ENCODE measurements around the gene SLC12A6. TPM values are rescaled to one million over a fixed set of nuclear protein-coding genes. Genes with fewer than 3 reads are reported as not detected.
"Not testable (repeated sequence)": the region's sequence is repeated elsewhere in the genome, so short reads cannot be mapped to it uniquely, and the experiment has no call there.

SLC12A6 gene
- polyA plus RNA-seq, 6 donors from 2014 or later, result 2.7 to 21.2 (median 14.1) TPM

DNA sequence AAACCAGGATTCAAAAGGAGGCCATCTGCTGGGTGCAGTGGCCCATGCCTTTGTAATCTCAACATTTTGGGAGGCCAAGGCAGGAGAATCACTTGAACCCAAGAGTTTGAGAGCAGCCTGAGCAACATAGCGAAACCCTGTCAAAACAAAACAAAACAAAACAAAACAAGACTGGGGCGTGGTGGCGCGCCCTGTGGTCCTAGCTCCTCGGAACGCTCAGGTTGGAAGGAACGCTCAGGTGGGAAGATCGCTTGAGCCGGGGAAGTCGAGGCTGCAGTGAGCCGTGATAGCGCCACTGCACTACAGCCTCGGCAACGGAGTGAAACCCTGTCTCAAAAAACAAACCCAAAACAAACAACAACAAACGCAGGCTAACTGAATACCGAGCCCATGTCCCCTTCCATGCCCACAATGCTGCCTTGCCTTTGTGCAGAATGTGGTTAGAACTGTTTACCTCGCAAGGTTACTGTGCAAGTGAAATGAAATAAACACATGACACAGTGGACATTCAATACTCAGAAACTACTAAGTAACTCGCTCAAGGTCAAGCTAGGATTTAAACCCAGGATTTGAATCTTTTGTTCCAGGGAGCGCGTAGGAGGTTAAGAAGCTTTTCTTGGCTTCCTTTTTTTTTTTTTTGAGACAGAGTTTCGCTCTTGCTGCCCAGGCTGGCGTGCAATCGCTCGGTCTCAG, 113.5 kb downstream of the SLC12A6 start:
- no peak for DNase-seq
- peak overlapping the region; percentile 88 to 100 (median 98) for H3K27ac Mint-ChIP-seq
- no peaks in the 10 kb centered on the region for H3K27me3 Mint-ChIP-seq
- peak overlapping the region; percentile 92 to 99 (median 96) for H3K4me3 Mint-ChIP-seq
- ATAC-seq (ENCODE audit: low read depth in 2 of 2), result peak; percentile 1 to 2
- H3K4me1 Mint-ChIP-seq, result peaks cover 20 to 29% (median 23%) of the 10 kb centered on the region in 3 donors
- peaks cover 0 to 4% (median 0%) of the 10 kb centered on the region in 7 donors for H3K9me3 Mint-ChIP-seq
- H3K36me3 Mint-ChIP-seq, result peaks cover 6 to 13% of the 10 kb centered on the region in 2 donors

- DNase-seq, result no peak
- no peaks in the 10 kb centered on the region for H3K4me1 Mint-ChIP-seq
- no peak overlapping the region for H3K27ac Mint-ChIP-seq
- H3K27me3 Mint-ChIP-seq, result peaks cover 0 to 7% (median 0%) of the 10 kb centered on the region in 3 donors
- no peak overlapping the region for H3K4me3 Mint-ChIP-seq
- no peaks in the 10 kb centered on the region for H3K36me3 Mint-ChIP-seq
- no peaks in the 10 kb centered on the region for H3K9me3 Mint-ChIP-seq
- ATAC-seq (ENCODE audit: low read depth in 2 of 2), result no peak
Observed at GRCh38 chr15:34217587-34218225, 119.9 kb downstream of the SLC12A6 start.

GRCh38 chr15:34216527-34217270, 120.9 kb downstream of the SLC12A6 start:
- DNase-seq, result no peak
- Mint-ChIP-seq H3K36me3 (no peaks in the 10 kb centered on the region), H3K4me1 (no peaks in the 10 kb centered on the region), H3K27ac (no peak overlapping the region), H3K9me3 (no peaks in the 10 kb centered on the region), H3K4me3 (no peak overlapping the region), H3K27me3 (peaks cover 0 to 8% (median 0%) of the 10 kb centered on the region in 3 donors)
- ATAC-seq (ENCODE audit: low read depth in 2 of 2), result no peak

- ATAC-seq (ENCODE audit: low read depth in 2 of 2) (no peak), DNase-seq (no peak)
- Mint-ChIP-seq H3K27me3 (peaks cover 0 to 8% (median 0%) of the 10 kb centered on the region in 3 donors), H3K27ac (no peak overlapping the region), H3K4me1 (peaks cover 0 to 6% (median 3%) of the 10 kb centered on the region in 3 donors), H3K9me3 (no peaks in the 10 kb centered on the region), H3K36me3 (no peaks in the 10 kb centered on the region), H3K4me3 (no peak overlapping the region)
Observed at GRCh38 chr15:34214135-34214534, 123.4 kb downstream of the SLC12A6 start.

DNA sequence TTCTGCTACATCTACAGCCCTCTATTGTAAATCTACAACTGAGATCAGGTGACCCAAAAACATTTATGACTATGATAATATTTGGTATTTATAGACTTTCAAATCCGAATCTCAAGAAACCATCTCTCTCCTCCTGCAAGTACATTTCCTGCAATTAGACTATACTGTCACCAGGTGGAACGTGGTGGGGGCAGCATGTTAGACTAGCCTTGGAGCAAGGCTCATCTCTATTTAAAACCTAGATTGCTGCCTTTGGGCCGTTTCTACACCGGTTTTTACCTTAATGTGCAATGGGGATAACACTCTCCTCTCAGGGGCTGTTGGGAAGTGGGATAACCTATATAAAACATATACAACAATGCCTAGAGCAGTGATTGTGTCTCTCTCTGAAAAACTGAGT, 123.9 kb downstream of the SLC12A6 start:
- H3K4me3 Mint-ChIP-seq, result no peak overlapping the region
- peaks cover 0 to 8% (median 0%) of the 10 kb centered on the region in 3 donors for H3K27me3 Mint-ChIP-seq
- no peak overlapping the region for H3K27ac Mint-ChIP-seq
- peaks cover 2 to 10% (median 5%) of the 10 kb centered on the region in 3 donors for H3K4me1 Mint-ChIP-seq
- no peak for DNase-seq
- H3K9me3 Mint-ChIP-seq, result no peaks in the 10 kb centered on the region
- ATAC-seq (ENCODE audit: low read depth in 2 of 2), result no peak
- H3K36me3 Mint-ChIP-seq, result no peaks in the 10 kb centered on the region

DNA sequence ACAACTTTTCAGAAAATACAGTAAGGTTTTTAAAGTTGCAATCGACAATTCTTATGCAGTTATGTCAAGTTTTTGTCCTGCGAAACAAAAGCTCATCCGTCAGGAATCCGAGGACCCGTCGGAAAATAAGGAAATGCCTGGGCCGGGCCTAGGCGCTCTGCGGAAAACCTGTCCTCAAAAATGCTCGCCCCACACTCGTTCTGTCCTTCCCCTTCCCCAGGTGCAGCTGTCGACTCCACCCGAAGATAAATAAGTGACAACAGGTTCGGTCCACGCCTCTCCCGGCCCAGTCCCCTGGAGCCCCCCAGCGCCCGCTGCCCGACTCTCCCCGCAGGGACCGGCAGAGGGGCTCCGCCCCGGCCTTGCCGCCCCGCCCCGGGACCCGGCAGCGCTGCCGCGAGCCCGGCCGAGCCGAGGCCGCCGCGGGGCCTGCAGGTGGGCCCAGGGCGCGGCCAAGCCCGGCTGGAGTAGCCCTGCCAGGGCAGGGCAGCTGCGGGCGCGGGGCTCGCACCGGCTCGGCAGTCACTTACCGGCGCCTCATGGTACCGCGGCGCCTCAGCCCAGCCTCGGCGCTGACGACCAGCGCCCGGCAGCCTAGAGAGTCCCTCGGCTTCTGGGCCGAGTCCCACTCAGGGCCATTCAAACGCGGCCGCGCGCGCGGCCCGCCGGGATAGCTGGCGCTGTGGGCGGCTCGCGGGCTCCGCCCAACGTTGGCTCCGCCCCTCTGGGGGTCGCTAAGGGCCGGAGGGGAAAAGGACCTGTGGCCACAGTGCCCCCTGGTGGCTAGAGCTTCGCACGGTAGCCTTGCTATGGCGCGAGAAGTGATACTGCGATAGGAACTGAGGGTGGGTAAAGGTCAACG, 127.9 kb downstream of the SLC12A6 start, which contains the start of gene KATNBL1:
Gene KATNBL1 (minus strand): TSS at position 676 of the 862 bp plus-strand sequence. CDS start 46,420 bp downstream, outside the sequence.
- peaks cover 0 to 8% (median 0%) of the 10 kb centered on the region in 3 donors for H3K27me3 Mint-ChIP-seq
- no peaks in the 10 kb centered on the region for H3K9me3 Mint-ChIP-seq
- peak; percentile 86 to 92 for ATAC-seq (ENCODE audit: low read depth in 2 of 2)
- DNase-seq, result peak; percentile 93
- H3K27ac Mint-ChIP-seq, result peak within 1 kb of the TSS in 5 of 6 donors; percentile 72 to 94 (median 93)
- H3K4me3 Mint-ChIP-seq, result peak within 1 kb of the TSS; percentile 77 to 96 (median 92)
- no peaks in the 10 kb centered on the region for H3K36me3 Mint-ChIP-seq
- H3K4me1 Mint-ChIP-seq, result peaks cover 14 to 23% (median 23%) of the 10 kb centered on the region in 3 donors

- Mint-ChIP-seq H3K4me1 (peaks cover 19 to 30% (median 29%) of the 10 kb centered on the region in 3 donors), H3K36me3 (no peaks in the 10 kb centered on the region), H3K27ac (peak overlapping the region in 1 of 6 donors; percentile 47), H3K27me3 (no peaks in the 10 kb centered on the region), H3K9me3 (no peaks in the 10 kb centered on the region), H3K4me3 (peak overlapping the region in 1 of 8 donors; percentile 24)
- DNase-seq (no peak), ATAC-seq (ENCODE audit: low read depth in 2 of 2) (no peak)
Observed at GRCh38 chr15:34206011-34206410, 131.6 kb downstream of the SLC12A6 start.

GRCh38 chr15:34203936-34204335, 133.6 kb downstream of the SLC12A6 start:
- no peaks in the 10 kb centered on the region for H3K27me3 Mint-ChIP-seq
- no peak for ATAC-seq (ENCODE audit: low read depth in 2 of 2)
- peaks cover 16 to 29% (median 22%) of the 10 kb centered on the region in 3 donors for H3K4me1 Mint-ChIP-seq
- H3K4me3 Mint-ChIP-seq, result no peak overlapping the region
- H3K9me3 Mint-ChIP-seq, result no peaks in the 10 kb centered on the region
- H3K27ac Mint-ChIP-seq, result no peak overlapping the region
- no peaks in the 10 kb centered on the region for H3K36me3 Mint-ChIP-seq
- no peak for DNase-seq

GRCh38 chr15:34203305-34203704, 134.3 kb downstream of the SLC12A6 start:
- no peak for DNase-seq
- Mint-ChIP-seq H3K27me3 (no peaks in the 10 kb centered on the region), H3K9me3 (no peaks in the 10 kb centered on the region), H3K4me3 (no peak overlapping the region), H3K4me1 (peaks cover 12 to 23% (median 19%) of the 10 kb centered on the region in 3 donors), H3K36me3 (no peaks in the 10 kb centered on the region), H3K27ac (peak overlapping the region in 2 of 6 donors; percentile 9 to 10)
- ATAC-seq (ENCODE audit: low read depth in 2 of 2), result no peak

GRCh38 chr15:34193272-34193671, 144.3 kb downstream of the SLC12A6 start:
- H3K4me3 Mint-ChIP-seq; ATAC-seq (ENCODE audit: low read depth in 2 of 2); H3K27ac Mint-ChIP-seq; DNase-seq; H3K27me3 Mint-ChIP-seq; H3K36me3 Mint-ChIP-seq; H3K9me3 Mint-ChIP-seq: not testable (repeated sequence)
- peaks cover 11 to 30% (median 29%) of the 10 kb centered on the region in 3 donors for H3K4me1 Mint-ChIP-seq

- peak overlapping the region in 4 of 6 donors; percentile 9 to 51 (median 28) for H3K27ac Mint-ChIP-seq
- no peak for ATAC-seq (ENCODE audit: low read depth in 2 of 2)
- H3K4me1 Mint-ChIP-seq, result peaks cover 26 to 36% (median 33%) of the 10 kb centered on the region in 3 donors
- no peak for DNase-seq
- H3K9me3 Mint-ChIP-seq, result no peaks in the 10 kb centered on the region
- H3K27me3 Mint-ChIP-seq, result no peaks in the 10 kb centered on the region
- peak overlapping the region in 1 of 8 donors; percentile 15 for H3K4me3 Mint-ChIP-seq
- peaks cover 8 to 11% of the 10 kb centered on the region in 2 donors for H3K36me3 Mint-ChIP-seq
Observed at GRCh38 chr15:34188711-34189110, 148.9 kb downstream of the SLC12A6 start.

DNA sequence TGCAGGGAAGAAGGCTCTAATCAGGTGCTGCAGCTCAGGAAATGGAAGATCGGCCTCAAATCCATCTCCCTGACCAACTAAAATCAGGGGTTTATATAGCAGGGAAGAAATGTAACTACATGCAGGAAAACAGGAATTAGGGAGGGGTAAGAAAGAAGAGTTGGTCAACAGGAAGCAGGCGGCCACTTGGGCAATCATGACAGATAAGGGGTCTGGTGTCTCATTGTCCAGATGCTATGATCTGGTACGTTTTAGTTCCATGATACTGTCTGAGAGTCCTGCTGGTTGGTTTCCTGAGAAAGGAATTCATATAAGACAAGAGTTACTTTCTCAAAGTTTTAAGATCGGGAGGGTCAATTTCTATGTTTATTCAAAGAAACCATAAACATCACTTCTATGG, 151.9 kb downstream of the SLC12A6 start:
- H3K27ac Mint-ChIP-seq, result peak overlapping the region in 1 of 6 donors; percentile 89
- peaks cover 11 to 12% of the 10 kb centered on the region in 2 donors for H3K36me3 Mint-ChIP-seq
- no peaks in the 10 kb centered on the region for H3K9me3 Mint-ChIP-seq
- DNase-seq (no peak), ATAC-seq (ENCODE audit: low read depth in 2 of 2) (no peak)
- no peaks in the 10 kb centered on the region for H3K27me3 Mint-ChIP-seq
- H3K4me3 Mint-ChIP-seq, result no peak overlapping the region
- peaks cover 30 to 36% (median 31%) of the 10 kb centered on the region in 3 donors for H3K4me1 Mint-ChIP-seq

Measured in naive B cell (primary cell).